GM18502 (cell line): ENCODE data around the gene C1orf87.

Source experiments
- ATAC-seq: cut with Tn5 transposase; IDR thresholded peaks from one replicate; pipeline ENCODE4 v1.9.1; 2021; ENCODE audit warnings: mild to moderate bottlenecking; ENCODE audit not compliant: unreplicated experiment, poor library complexity

Gene C1orf87

DNA sequence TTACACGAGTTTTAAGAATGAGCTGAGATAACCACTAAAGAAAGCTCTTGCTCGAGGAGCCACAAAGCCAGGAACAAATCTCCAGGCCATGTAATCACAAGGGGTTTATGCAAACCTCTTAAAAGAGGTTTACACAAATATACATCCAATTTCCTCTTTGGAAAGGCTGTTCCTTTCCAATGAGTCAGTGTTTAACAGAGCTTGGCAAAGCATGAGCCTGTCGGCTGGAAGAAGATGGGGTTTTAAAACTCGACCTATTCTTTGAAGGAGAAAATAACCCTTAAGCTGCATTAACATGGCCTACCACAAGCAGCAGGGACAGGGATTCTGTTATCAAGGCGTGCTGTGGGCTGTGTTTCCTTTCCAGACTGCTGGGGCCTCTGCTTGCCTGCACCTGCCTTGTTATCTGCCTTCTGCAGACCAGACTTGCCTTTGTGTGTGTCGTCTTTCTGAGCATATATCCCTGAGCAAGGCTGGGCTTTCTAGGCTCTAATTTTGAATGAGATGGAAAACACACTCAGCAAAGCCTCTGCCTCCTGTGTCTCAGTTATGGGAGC lies 106.4 kb downstream of the C1orf87 start:
- no peak for ATAC-seq

- ATAC-seq = no peak
Measured at GRCh38 chr1:59952065-59952464, 121.5 kb downstream of the C1orf87 start.

GRCh38 chr1:59949648-59950047 lies 123.9 kb downstream of the C1orf87 start:
- ATAC-seq = no peak

DNA sequence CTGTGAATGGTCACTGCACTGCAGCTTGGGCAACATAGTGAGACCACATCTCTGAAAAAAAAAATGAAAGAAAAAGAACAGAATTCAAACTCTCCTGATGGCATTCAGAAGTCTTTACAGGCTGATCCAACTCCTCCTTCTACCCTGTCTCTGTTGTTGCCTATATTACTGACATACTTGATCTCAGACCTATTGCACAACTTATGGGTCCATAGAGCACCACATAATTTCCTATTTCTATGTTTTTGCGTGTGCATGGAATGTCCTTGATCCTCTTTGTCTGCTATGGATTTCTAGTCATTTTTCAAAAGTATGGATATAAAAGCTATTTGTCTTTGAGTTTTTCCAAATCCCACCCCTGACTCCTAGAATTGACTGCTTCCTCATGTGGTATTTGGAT lies 124.6 kb downstream of the C1orf87 start:
- no peak for ATAC-seq

- ATAC-seq = peak; percentile 96
Measured at GRCh38 chr1:59947047-59947938, 126.3 kb downstream of the C1orf87 start.

DNA sequence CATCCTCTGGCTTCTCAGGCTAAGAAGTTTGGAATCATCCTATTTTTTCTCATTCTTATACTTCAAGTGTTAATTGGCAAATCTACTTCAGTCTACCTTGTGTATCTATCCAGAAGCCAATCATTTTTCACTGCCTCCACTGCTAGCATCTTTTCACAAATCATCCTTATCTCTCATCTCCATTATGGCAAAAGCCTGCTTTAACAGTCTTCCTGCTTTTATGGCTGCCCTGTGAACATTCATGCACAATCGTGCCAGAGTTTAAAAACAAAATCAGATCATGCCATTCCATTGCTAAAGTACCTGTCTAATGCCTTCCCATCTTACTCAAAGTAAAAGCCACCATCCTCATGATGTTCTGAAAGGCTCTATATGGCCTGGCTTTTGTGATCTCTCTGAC lies 127.8 kb downstream of the C1orf87 start:
- ATAC-seq = no peak
